Neural cell (in vitro differentiated cells): Measurements from ENCODE around the gene MMP25.

Experiments
- EP300 ChIP-seq: fragments of 450-650 bp; conservative IDR thresholded peaks from 2 replicates; pipeline ENCODE4 v1.6.1; 2014; ENCODE audit warnings: antibody characterized with exemption, mild to moderate bottlenecking, moderate library complexity; ENCODE audit not compliant: poor library complexity, severe bottlenecking
- POLR2AphosphoS5 ChIP-seq: IDR thresholded peaks from 2 replicates; pipeline ENCODE4 v1.6.1; 2012
- RAD21 ChIP-seq: fragments of 450-650 bp; conservative IDR thresholded peaks from 2 replicates; pipeline ENCODE4 v1.6.1; 2014; ENCODE audit warnings: antibody characterized with exemption, mild to moderate bottlenecking, moderate library complexity
- TAF1 ChIP-seq: IDR thresholded peaks from 2 replicates; pipeline ENCODE4 v1.6.1; 2012; ENCODE audit warnings: low read depth
- TF ChIP-seq, protein P1 (sequence below): fragments of 450-650 bp; IDR thresholded peaks from 2 replicates; pipeline ENCODE4 v1.5.1; 2014; ENCODE audit warnings: antibody characterized with exemption, mild to moderate bottlenecking, moderate library complexity; ENCODE audit not compliant: poor library complexity, severe bottlenecking

DNA sequence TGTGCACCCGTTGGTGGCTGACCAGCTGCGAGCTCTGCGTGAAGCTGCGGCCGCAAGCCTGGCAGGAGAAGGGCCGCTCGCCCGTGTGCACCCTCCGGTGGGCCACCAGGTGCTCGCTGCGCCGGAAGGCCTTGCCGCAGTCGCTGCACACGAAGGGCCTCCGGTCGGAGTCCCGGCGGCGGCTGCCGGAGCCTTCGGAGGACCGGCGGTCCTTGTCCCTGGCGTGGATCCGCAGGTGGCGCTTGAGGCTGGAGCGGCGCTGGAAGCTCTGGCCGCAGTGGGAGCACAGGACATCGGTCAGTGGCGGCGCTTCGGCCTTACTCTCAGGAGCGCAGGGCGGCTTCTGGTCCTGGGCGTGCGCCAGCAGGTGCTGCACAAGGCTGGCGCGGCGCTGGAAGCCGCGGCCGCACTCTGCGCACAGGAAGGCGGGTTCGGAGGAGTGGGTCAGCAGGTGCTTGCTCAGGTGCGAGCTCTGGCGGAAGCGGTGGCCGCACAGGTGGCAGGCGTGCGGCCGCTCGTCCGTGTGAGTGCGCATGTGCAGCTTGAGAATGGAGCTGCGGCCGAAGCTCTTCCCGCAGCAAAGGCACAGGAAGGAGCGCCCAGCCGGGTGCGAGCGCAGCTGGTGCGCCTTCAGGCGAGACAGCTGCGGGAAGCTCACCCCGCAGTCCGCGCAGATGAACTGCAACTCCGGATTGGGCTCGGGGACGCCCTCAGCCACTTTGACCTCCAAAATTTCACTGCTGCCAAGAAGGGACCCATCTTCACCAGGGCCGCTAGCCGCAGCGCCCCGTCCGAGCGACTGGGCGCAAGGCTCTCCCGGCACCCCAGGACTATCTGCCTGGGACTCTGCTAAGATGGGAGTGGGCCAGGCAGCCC, 43.6 kb downstream of the MMP25 start:
- TF ChIP-seq, protein P1, sequence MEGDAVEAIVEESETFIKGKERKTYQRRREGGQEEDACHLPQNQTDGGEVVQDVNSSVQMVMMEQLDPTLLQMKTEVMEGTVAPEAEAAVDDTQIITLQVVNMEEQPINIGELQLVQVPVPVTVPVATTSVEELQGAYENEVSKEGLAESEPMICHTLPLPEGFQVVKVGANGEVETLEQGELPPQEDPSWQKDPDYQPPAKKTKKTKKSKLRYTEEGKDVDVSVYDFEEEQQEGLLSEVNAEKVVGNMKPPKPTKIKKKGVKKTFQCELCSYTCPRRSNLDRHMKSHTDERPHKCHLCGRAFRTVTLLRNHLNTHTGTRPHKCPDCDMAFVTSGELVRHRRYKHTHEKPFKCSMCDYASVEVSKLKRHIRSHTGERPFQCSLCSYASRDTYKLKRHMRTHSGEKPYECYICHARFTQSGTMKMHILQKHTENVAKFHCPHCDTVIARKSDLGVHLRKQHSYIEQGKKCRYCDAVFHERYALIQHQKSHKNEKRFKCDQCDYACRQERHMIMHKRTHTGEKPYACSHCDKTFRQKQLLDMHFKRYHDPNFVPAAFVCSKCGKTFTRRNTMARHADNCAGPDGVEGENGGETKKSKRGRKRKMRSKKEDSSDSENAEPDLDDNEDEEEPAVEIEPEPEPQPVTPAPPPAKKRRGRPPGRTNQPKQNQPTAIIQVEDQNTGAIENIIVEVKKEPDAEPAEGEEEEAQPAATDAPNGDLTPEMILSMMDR: no peak
- no peak for TF ChIP-seq POLR2AphosphoS5
- TF ChIP-seq RAD21: no peak
- no peak for TF ChIP-seq EP300
- no peak for TF ChIP-seq TAF1
